Panc1 (cell line): ENCODE data around the gene RTN4IP1.

Source experiments
- POLR2AphosphoS5 ChIP-seq: IDR thresholded peaks from 2 replicates; pipeline ENCODE4 v1.6.1; 2012; ENCODE audit warnings: mild to moderate bottlenecking, low read depth, low read length, moderate library complexity
- SIN3A ChIP-seq: IDR thresholded peaks from 2 replicates; pipeline ENCODE4 v1.6.1; 2012; ENCODE audit warnings: low read depth, mild to moderate bottlenecking, low read length, moderate library complexity, borderline replicate concordance; ENCODE audit not compliant: insufficient read depth
- TCF7L2 ChIP-seq: IDR thresholded peaks from 2 replicates; pipeline ENCODE4 v1.6.1; 2011; ENCODE audit warnings: mild to moderate bottlenecking, low read depth, low read length, inconsistent platforms
- TF ChIP-seq, protein P1 (sequence below), 2 experiments: IDR thresholded peaks; 2 replicates each; pipeline ENCODE4 v1.6.1; 2011 to 2012; ENCODE audit warnings: low read depth in 2 of 2, control low read depth in 1 of 2, low read length in 1 of 2, mild to moderate bottlenecking in 1 of 2, moderate library complexity in 1 of 2; ENCODE audit not compliant: insufficient read depth in 1 of 2
- TF ChIP-seq, protein P2 (sequence below): fragments of 450-650 bp; IDR thresholded peaks from 2 replicates; pipeline ENCODE4 v1.5.1; 2017; ENCODE audit warnings: mild to moderate bottlenecking

DNA sequence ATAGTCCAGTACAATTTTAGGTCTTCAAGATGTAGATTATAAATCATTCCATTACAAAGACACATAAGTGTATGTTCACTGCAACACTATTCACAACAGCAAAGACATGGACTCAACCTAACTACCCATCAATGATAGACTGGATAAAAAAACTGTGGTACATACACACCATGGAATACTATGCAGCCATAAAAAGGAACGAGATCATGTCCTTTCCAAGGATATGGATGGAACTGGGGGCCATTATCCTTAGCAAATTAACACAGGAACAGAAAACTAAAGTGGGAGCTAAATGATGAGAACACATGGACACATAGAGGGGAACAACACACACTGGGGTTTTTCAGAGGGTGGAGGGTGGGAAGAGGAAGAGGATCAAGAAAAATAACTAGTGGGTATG is 6.3 kb downstream of the RTN4IP1 start:
- TF ChIP-seq, protein P1, sequence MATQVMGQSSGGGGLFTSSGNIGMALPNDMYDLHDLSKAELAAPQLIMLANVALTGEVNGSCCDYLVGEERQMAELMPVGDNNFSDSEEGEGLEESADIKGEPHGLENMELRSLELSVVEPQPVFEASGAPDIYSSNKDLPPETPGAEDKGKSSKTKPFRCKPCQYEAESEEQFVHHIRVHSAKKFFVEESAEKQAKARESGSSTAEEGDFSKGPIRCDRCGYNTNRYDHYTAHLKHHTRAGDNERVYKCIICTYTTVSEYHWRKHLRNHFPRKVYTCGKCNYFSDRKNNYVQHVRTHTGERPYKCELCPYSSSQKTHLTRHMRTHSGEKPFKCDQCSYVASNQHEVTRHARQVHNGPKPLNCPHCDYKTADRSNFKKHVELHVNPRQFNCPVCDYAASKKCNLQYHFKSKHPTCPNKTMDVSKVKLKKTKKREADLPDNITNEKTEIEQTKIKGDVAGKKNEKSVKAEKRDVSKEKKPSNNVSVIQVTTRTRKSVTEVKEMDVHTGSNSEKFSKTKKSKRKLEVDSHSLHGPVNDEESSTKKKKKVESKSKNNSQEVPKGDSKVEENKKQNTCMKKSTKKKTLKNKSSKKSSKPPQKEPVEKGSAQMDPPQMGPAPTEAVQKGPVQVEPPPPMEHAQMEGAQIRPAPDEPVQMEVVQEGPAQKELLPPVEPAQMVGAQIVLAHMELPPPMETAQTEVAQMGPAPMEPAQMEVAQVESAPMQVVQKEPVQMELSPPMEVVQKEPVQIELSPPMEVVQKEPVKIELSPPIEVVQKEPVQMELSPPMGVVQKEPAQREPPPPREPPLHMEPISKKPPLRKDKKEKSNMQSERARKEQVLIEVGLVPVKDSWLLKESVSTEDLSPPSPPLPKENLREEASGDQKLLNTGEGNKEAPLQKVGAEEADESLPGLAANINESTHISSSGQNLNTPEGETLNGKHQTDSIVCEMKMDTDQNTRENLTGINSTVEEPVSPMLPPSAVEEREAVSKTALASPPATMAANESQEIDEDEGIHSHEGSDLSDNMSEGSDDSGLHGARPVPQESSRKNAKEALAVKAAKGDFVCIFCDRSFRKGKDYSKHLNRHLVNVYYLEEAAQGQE (IDR thresholded peaks at IDR 0.05; ENCODE audit: insufficient read depth in 1 of 2, low read depth in 2 of 2, low read length in 1 of 2): no peak
- TF ChIP-seq, protein P2, sequence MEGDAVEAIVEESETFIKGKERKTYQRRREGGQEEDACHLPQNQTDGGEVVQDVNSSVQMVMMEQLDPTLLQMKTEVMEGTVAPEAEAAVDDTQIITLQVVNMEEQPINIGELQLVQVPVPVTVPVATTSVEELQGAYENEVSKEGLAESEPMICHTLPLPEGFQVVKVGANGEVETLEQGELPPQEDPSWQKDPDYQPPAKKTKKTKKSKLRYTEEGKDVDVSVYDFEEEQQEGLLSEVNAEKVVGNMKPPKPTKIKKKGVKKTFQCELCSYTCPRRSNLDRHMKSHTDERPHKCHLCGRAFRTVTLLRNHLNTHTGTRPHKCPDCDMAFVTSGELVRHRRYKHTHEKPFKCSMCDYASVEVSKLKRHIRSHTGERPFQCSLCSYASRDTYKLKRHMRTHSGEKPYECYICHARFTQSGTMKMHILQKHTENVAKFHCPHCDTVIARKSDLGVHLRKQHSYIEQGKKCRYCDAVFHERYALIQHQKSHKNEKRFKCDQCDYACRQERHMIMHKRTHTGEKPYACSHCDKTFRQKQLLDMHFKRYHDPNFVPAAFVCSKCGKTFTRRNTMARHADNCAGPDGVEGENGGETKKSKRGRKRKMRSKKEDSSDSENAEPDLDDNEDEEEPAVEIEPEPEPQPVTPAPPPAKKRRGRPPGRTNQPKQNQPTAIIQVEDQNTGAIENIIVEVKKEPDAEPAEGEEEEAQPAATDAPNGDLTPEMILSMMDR: no peak
- TF ChIP-seq SIN3A (no peak), POLR2AphosphoS5 (no peak), TCF7L2 (no peak)
